HepG2 (cell line): ENCODE measurements around the gene UBE2S. TPM values are rescaled to one million over a fixed set of nuclear protein-coding genes. Genes with fewer than 3 reads are reported as not detected.

Experiments
- ATF6 ChIP-seq: sonication (generic); formaldehyde crosslinking; conservative IDR thresholded peaks from 2 replicates; pipeline ENCODE4 v1.4.0; 2020; ENCODE audit warnings: missing genetic modification reagents
- E2F5 ChIP-seq: sonication (generic); formaldehyde crosslinking; conservative IDR thresholded peaks from 2 replicates; pipeline ENCODE4 v1.4.0; 2020; ENCODE audit warnings: missing genetic modification reagents
- HIC2 ChIP-seq: sonication (generic); formaldehyde crosslinking; IDR thresholded peaks from 2 replicates; pipeline ENCODE4 v1.9.0; 2022; ENCODE audit warnings: low read depth, missing genetic modification reagents
- KLF13 ChIP-seq: sonication (generic); formaldehyde crosslinking; IDR thresholded peaks from 2 replicates; pipeline ENCODE4 v1.4.0; 2020; ENCODE audit warnings: mild to moderate bottlenecking, missing genetic modification reagents
- NR1H2 ChIP-seq: sonication (generic); formaldehyde crosslinking; IDR thresholded peaks from 2 replicates; pipeline ENCODE4 v1.8.1; 2022; ENCODE audit warnings: low read depth, missing genetic modification reagents, borderline replicate concordance
- PHB2 ChIP-seq: fragments of 450-650 bp; IDR thresholded peaks from 2 replicates; pipeline ENCODE4 v1.6.1; 2018; ENCODE audit not compliant: partially characterized antibody
- REXO4 ChIP-seq: sonication (generic); formaldehyde crosslinking; IDR thresholded peaks from 2 replicates; pipeline ENCODE4 v1.8.0; 2022; ENCODE audit warnings: missing genetic modification reagents, mild to moderate bottlenecking, borderline replicate concordance
- TEAD2 ChIP-seq: sonication (generic); formaldehyde crosslinking; IDR thresholded peaks from 2 replicates; pipeline ENCODE4 v1.9.0; 2021; ENCODE audit warnings: missing genetic modification reagents
- TOPORS ChIP-seq: sonication (generic); formaldehyde crosslinking; IDR thresholded peaks from 2 replicates; pipeline ENCODE4 v1.8.0; 2023; ENCODE audit warnings: mild to moderate bottlenecking, missing genetic modification reagents
- TP53 ChIP-seq: sonication (generic); formaldehyde crosslinking; conservative IDR thresholded peaks from 2 replicates; pipeline ENCODE4 v1.4.0; 2020; ENCODE audit warnings: missing genetic modification reagents
- ZBTB1 ChIP-seq: sonication (generic); formaldehyde crosslinking; IDR thresholded peaks from 2 replicates; pipeline ENCODE4 v1.4.0; 2020; ENCODE audit warnings: missing genetic modification reagents, borderline replicate concordance
- ZNF326 ChIP-seq: sonication (generic); formaldehyde crosslinking; IDR thresholded peaks from 2 replicates; pipeline ENCODE4 v1.4.0; 2020; ENCODE audit warnings: missing genetic modification reagents, borderline replicate concordance
- ZNF513 ChIP-seq: sonication (generic); formaldehyde crosslinking; conservative IDR thresholded peaks from 2 replicates; pipeline ENCODE4 v1.5.0; 2020; ENCODE audit warnings: missing genetic modification reagents
- ZNF563 ChIP-seq: sonication (generic); formaldehyde crosslinking; IDR thresholded peaks from 2 replicates; pipeline ENCODE4 v1.8.0; 2022; ENCODE audit warnings: mild to moderate bottlenecking, moderate library complexity, missing genetic modification reagents
- ZNF567 ChIP-seq: sonication (generic); formaldehyde crosslinking; IDR thresholded peaks from 2 replicates; pipeline ENCODE4 v1.8.1; 2023; ENCODE audit warnings: mild to moderate bottlenecking, missing genetic modification reagents, borderline replicate concordance
- ZNF639 ChIP-seq: conservative IDR thresholded peaks from 2 replicates; pipeline ENCODE4 v1.6.1; 2018; ENCODE audit warnings: missing genetic modification reagents
- ZNF713 ChIP-seq: sonication (generic); formaldehyde crosslinking; IDR thresholded peaks from 2 replicates; pipeline ENCODE4 v1.4.0; 2020; ENCODE audit warnings: mild to moderate bottlenecking, missing genetic modification reagents
- ZNF777 ChIP-seq: sonication (generic); formaldehyde crosslinking; IDR thresholded peaks from 2 replicates; pipeline ENCODE4 v1.4.0; 2020; ENCODE audit warnings: missing genetic modification reagents
- ZSCAN12 ChIP-seq: sonication (generic); formaldehyde crosslinking; IDR thresholded peaks from 2 replicates; pipeline ENCODE4 v1.9.0; 2021; ENCODE audit warnings: mild to moderate bottlenecking, missing genetic modification reagents
- polyA plus RNA-seq, 8 experiments: library from polyadenylated mRNA; depleted of rRNA in 3 of 8; stranded (reverse) in 7 of 8; unstranded in 1 of 8; fragments of >200 nt; fragmentation: Illumina TruSeq in 4 of 8; extraction: Trizol in 4 of 8; gene quantifications; 2 replicates each; pipeline versions ENCODE4 v1.2.1 to v1.2.3, GENCODE V29; 2011 to 2016; ENCODE audit warnings: low read depth in 4 of 8, missing spikeins in 1 of 8, mixed read lengths in 1 of 8; ENCODE audit not compliant: insufficient read depth in 1 of 8
- total RNA-seq, 5 experiments: library from RNA; depleted of rRNA; stranded (reverse); fragments of >200 nt; fragmentation: Illumina TruSeq; extraction: Trizol; gene quantifications; 2 replicates each; pipeline ENCODE4 v1.2.3, GENCODE V29; 2016; ENCODE audit warnings: low read depth in 1 of 5

UBE2S gene
- total and polyA plus RNA-seq, 2 of the 13 experiments (the other 11 are each of a cell fraction or from before 2014, with no cell fraction given), result 32.2 to 39.3 TPM

GRCh38 chr19:55385724-55386492 is 21.7 kb downstream of the UBE2S start, which contains the start of gene RPL28 (continued):
- TF ChIP-seq ZNF639 (peak; percentile 60; the same call in 1 of the 2 replicates), ZNF513 (CRISPR knock-in tag) (no peak), REXO4 (no peak), TOPORS (0 out of 2 replicates have a peak, but pooled peaks have one; percentile 10), ZNF567 (CRISPR knock-in tag) (peak; percentile 69; the same call in 1 of the 2 replicates), KLF13 (0 out of 2 replicates have a peak, but pooled peaks have one; percentile 83), NR1H2 (no peak), ZNF713 (CRISPR knock-in tag) (0 out of 2 replicates have a peak, but pooled peaks have one; percentile 62), ZSCAN12 (CRISPR knock-in tag) (no peak), ATF6 (CRISPR knock-in tag) (0 out of 2 replicates have a peak, but pooled peaks have one; percentile 57), HIC2 (CRISPR knock-in tag) (no peak), E2F5 (CRISPR knock-in tag) (no peak; the same call in 1 of the 2 replicates), ZNF777 (no peak; the same call in 1 of the 2 replicates), PHB2 (no peak), ZBTB1 (CRISPR knock-in tag) (0 out of 2 replicates have a peak, but pooled peaks have one; percentile 42), TP53 (no peak), ZNF563 (CRISPR knock-in tag) (peak; percentile 92; the same call in 1 of the 2 replicates), TEAD2 (CRISPR knock-in tag) (no peak), ZNF326 (no peak)
